Measurements from ENCODE around the gene POU2F3. TPM values are rescaled to one million over a fixed set of nuclear protein-coding genes. Genes with fewer than 3 reads are reported as not detected.
"Not testable (repeated sequence)": the region's sequence is repeated elsewhere in the genome, so short reads cannot be mapped to it uniquely, and the experiment has no call there.

POU2F3 gene
- polyA plus RNA-seq, 1 experiment = not detected

DNA sequence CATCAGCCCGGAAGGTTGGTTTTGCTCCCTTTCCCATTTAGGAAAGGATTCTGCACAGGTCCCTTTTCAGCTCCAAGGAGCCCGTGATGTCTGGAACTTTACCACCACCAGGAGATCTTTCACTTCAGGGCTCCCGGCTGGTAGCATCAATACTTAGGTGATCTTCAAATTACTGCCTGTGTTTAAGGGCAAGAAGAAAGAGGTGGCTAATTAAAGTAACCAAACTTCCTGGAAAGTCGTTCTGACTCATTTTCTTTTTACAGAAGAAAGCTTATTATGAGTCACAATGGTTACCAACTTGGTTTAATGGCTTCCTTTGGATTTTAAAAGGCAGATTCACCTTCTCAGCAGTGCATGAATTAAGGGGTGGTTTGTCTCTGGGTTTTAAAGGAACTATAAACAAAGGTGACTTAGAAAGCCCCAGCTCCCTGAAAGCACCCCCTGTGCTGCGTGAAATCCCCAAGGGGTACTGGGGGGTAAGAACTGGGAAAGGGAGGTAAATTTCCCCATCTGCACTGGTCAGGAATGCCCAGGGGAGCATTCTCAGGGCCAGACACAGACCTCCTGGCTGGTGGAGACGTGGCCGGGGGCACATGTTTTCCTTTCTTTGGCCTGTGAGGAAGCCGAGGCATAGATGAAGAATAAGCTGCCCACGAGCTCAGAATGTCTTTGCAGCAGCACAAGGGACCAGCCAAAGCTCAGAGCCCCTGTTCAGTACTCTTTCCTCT lies 8.8 kb downstream of the POU2F3 start:
- CTCF ChIA-PET = interaction anchor here (0.8 to 3.8 kb wide), 8 partner anchors 13 to 81 kb away, joined by 3 to 22 read pairs (median 4); no protein-coding TSS in a partner anchor
- no peak for DNase-seq (ENCODE audit: low read depth, low spot score)
- TF ChIP-seq CTCF (IDR thresholded peaks at IDR 0.05; ENCODE audit: low read depth, low read length) = no peak
- POLR2A ChIA-PET = no interaction called here
- H3K9me3 ChIP-seq (ENCODE audit: control insufficient read depth, insufficient read depth, low read length) = no peaks in the 10 kb centered on the region
- H3K27me3 ChIP-seq (ENCODE audit: control insufficient read depth, insufficient read depth, low read length) = peaks cover 33% of the 10 kb centered on the region
- no peak overlapping the region for H3K27ac ChIP-seq (ENCODE audit: low read depth, low read length)
- H3K4me3 ChIP-seq (ENCODE audit: low read depth, low read length) = no peak overlapping the region

DNA sequence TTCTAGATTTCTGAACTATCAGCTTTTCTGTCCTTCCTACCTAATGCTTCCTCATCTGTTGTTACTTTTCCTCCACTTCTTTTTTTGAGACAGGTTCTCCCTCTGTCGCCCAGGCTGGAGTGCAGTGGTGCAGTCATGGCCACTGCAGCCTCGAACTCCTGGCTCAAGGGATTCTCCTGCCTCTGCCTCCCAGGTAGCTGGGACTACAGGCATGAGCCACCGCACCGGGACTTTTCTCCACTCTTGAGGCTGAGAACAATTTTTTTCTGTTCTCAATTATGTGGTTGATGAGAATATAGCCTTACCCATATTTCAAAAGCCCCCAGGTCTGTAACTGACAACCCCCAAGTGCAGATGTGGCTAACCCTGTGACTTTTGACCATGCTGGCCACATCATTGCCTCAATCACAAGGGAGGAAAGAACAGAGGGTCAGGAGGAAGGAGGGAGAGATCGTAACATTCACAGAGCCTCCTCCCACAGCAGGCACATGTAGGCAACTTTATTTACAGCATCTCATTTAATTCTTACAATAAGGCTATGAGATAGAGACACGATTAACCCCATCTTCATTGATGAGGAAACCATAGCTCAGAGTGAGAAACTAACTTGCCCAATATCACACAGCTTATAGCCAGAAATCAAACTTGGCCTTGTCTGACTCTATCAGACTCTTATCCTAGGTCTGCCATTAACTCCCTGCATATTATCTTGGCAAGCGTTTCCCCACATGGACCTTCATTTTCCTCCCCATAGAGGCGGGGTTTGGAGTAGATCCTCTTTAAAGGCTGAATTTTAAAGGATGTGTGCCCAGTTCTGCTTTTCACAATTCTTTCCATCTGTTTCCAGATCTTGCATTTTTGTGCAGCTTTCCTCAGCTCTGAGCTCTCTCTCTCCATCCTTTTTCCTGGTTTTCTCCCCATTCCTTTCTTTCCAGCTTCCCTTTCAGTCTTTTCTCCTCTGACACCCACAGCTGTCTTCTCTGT lies 9.6 kb downstream of the POU2F3 start:
- Histone ChIP-seq H3K9me3 (ENCODE audit: control insufficient read depth, insufficient read depth, low read length) (no peaks in the 10 kb centered on the region), H3K27me3 (ENCODE audit: control insufficient read depth, insufficient read depth, low read length) (peaks cover 36% of the 10 kb centered on the region), H3K27ac (ENCODE audit: low read depth, low read length) (no peak overlapping the region), H3K4me3 (ENCODE audit: low read depth, low read length) (no peak overlapping the region)
- ChIA-PET POLR2A (no interaction called here), CTCF (interaction anchor here (0.7 to 3.8 kb wide), 7 partner anchors 14 to 79 kb away, joined by 3 to 22 read pairs (median 4); no protein-coding TSS in a partner anchor)
- TF ChIP-seq CTCF (IDR thresholded peaks at IDR 0.05; ENCODE audit: low read depth, low read length) = no peak
- no peak for DNase-seq (ENCODE audit: low read depth, low spot score)

DNA sequence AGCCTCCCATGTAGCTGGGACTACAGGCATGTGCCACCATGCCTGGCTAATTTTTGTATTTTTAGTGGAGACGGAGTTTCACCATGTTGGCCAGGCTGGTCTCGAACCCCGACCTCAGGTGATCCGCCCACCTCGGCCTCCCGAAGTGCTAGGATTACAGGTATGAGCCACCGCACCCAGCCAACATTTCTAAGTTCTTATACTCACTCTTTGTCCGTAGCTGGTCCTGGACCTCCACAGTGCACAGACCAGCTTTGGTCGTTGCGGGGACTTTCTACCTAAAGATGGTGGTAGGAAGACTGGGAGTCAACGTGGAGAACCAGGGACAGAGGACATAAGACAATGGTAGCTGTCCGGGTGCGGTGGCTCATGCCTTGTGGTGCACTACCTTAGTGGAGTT lies 13.4 kb downstream of the POU2F3 start:
- DNase-seq (ENCODE audit: low read depth, low spot score); POLR2A ChIA-PET; H3K27ac ChIP-seq (ENCODE audit: low read depth, low read length); H3K4me3 ChIP-seq (ENCODE audit: low read depth, low read length); CTCF ChIA-PET; H3K9me3 ChIP-seq (ENCODE audit: control insufficient read depth, insufficient read depth, low read length): not testable (repeated sequence)
- peaks cover 58% of the 10 kb centered on the region for H3K27me3 ChIP-seq (ENCODE audit: control insufficient read depth, insufficient read depth, low read length)

GRCh38 chr11:120254788-120255518 lies 15.0 kb downstream of the POU2F3 start:
- Histone ChIP-seq H3K4me3 (ENCODE audit: low read depth, low read length) (no peak overlapping the region), H3K9me3 (ENCODE audit: control insufficient read depth, insufficient read depth, low read length) (no peaks in the 10 kb centered on the region), H3K27me3 (ENCODE audit: control insufficient read depth, insufficient read depth, low read length) (peaks cover 73% of the 10 kb centered on the region), H3K27ac (ENCODE audit: low read depth, low read length) (no peak overlapping the region)
- POLR2A ChIA-PET = no interaction called here
- CTCF ChIA-PET = no interaction called here
- no peak for DNase-seq (ENCODE audit: low read depth, low spot score)
- TF ChIP-seq CTCF (IDR thresholded peaks at IDR 0.05; ENCODE audit: low read depth, low read length) = no peak

GRCh38 chr11:120255519-120255866 lies 15.6 kb downstream of the POU2F3 start:
- ChIA-PET CTCF (no interaction called here), POLR2A (no interaction called here)
- no peak overlapping the region for H3K27ac ChIP-seq (ENCODE audit: low read depth, low read length)
- DNase-seq (ENCODE audit: low read depth, low spot score) = no peak
- H3K27me3 ChIP-seq (ENCODE audit: control insufficient read depth, insufficient read depth, low read length) = peaks cover 72% of the 10 kb centered on the region
- H3K9me3 ChIP-seq (ENCODE audit: control insufficient read depth, insufficient read depth, low read length) = no peaks in the 10 kb centered on the region; the same call in 1 of the 2 replicates
- no peak for TF ChIP-seq CTCF (IDR thresholded peaks at IDR 0.05; ENCODE audit: low read depth, low read length)
- no peak overlapping the region for H3K4me3 ChIP-seq (ENCODE audit: low read depth, low read length)
